D721Med (cell line): ENCODE results near the gene LIMCH1.

Experiments used
- DNase-seq: peaks from one replicate; pipeline ENCODE4 v3.0.0; 2011; ENCODE audit warnings: low spot score; ENCODE audit not compliant: insufficient read length
- FAIRE-seq: peaks from 2 replicates; lab custom pipeline; 2011; peaks lifted over from hg19 to GRCh38; lab: Jason Lieb, UNC
- CTCF ChIP-seq: IDR thresholded peaks from 2 replicates; pipeline ENCODE4 v1.5.1; 2012; ENCODE audit warnings: mild to moderate bottlenecking, control low read depth; ENCODE audit not compliant: insufficient read depth; ENCODE audit errors: missing control alignments

LIMCH1 gene

GRCh38 chr4:41567186-41567585 lies 29.2 kb downstream of the LIMCH1 start:
- TF ChIP-seq CTCF = no peak
- no peak for FAIRE-seq
- no peak for DNase-seq

GRCh38 chr4:41568363-41568762 lies 30.4 kb downstream of the LIMCH1 start:
- FAIRE-seq (peak; percentile 63), DNase-seq (no peak)
- TF ChIP-seq CTCF = no peak

- TF ChIP-seq CTCF = no peak
- DNase-seq (no peak), FAIRE-seq (no peak)
Observed at GRCh38 chr4:41569961-41570360, 32.0 kb downstream of the LIMCH1 start.

- DNase-seq (no peak), FAIRE-seq (no peak)
- TF ChIP-seq CTCF = no peak
Observed at GRCh38 chr4:41571422-41571821, 33.5 kb downstream of the LIMCH1 start.

GRCh38 chr4:41572516-41572915 lies 34.6 kb downstream of the LIMCH1 start:
- FAIRE-seq (peak; percentile 25), DNase-seq (no peak)
- TF ChIP-seq CTCF = no peak

GRCh38 chr4:41572956-41573355 lies 35.0 kb downstream of the LIMCH1 start:
- no peak for FAIRE-seq
- no peak for TF ChIP-seq CTCF
- no peak for DNase-seq

- TF ChIP-seq CTCF = no peak
- FAIRE-seq = peak; percentile 92
- DNase-seq = no peak
Observed at GRCh38 chr4:41573502-41574001, 35.6 kb downstream of the LIMCH1 start.
